IPS-18c (cell line): ENCODE measurements around the gene AKR7A2.
"Not testable (repeated sequence)": the region's sequence is repeated elsewhere in the genome, so short reads cannot be mapped to it uniquely, and the experiment has no call there.

Source experiments
- H3K4me3 ChIP-seq: 2 replicates; pipeline ENCODE4 v1.7.0; 2013; ENCODE audit warnings: low read depth, mild to moderate bottlenecking, low read length, moderate library complexity; ENCODE audit not compliant: insufficient read depth
- H3K9me3 ChIP-seq: one replicate; pipeline ENCODE4 v1.6.1; 2013; ENCODE audit warnings: mild to moderate bottlenecking, low read length, moderate library complexity; ENCODE audit not compliant: control insufficient read depth, insufficient read depth

The AKR7A2 gene

DNA sequence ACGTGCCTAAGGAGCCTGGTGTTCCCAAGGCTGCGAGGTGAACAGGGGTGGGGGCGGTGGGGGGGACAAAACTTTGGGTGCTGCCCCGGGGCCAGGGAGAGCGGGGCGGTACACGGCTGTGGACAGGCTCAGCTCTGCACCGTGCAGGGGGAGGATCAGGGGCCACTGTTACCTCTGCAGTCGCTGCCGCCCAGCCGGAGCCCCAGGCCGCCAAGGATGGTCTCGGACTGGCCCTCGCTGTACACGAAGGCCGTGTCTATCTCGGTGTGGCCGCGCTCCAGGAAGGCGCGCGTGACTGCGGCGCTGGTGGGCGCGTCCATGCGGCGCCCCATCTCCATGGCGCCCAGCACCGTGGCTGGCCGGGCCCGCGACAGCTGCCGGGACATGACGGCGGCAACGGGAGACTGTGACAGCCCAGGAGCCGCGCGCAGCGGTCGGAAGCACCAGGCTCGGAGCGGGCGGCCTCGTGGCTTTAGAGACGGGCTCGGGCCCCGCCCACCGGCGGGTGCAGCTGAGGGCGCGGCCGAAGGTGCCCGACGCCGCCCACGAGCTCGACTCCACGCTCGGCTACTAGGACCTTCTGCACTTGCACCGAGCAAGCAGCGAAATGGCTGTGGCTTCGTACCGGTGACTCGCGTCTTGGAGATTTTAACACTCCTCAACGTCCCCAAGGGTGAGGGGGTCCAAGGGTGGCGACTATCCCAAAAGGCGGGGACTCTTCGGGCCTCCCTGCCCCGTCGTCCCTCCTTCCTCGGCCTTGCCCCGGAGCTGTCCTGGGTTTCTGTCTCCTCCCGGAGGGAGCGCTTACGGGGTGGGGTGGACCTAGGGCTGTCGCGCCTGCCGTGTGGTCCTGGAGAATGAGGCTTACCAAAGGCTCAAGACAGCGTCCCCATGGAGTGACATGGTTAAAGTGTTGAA is 23.4 kb downstream of the AKR7A2 start, which contains the start of gene AKR7A3:
TSS of gene AKR7A3 (minus strand) at position 447 of the 918 bp plus-strand sequence. CDS start at position 386, 61 bp downstream.
- H3K4me3 ChIP-seq = peak within 1 kb of the TSS; percentile 40
- H3K9me3 ChIP-seq = not testable (repeated sequence)

DNA sequence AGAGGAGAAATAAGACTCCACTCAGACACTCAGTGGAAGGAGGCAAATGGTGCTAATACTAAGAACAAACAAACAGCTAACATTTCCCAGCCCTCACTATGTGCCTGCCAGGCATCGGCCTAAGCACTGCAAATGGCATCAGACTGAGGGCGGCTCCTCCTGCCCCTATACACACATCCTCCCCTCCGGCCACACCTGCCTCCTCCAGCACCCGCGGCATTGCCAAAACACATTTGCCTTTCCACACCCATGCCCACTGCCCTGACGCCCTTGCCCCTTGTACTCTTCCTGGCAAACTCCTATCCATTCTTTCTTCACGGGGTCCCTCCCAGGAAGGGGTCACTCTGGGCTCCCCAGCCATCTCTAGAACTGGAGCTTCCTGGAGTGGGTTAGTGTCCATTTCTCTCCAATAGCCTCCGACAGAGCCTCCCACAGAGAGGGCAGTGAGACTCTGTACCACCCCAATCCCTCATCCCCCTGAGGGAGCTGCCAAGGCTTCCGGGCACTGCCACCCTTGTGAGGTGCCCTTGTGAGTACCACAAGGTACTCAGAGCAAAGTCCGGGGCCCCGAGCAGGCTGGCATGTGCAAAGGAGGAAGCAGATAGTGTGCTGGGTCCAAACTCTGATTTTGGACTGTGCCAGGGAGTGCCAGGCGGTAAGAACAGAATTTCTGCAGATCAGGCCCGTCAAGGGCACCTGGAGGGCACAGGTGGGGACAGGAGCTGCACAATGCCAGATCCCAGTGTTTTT is 24.3 kb downstream of the AKR7A2 start:
- H3K9me3 ChIP-seq = no peaks in the 10 kb centered on the region
- no peak overlapping the region for H3K4me3 ChIP-seq

DNA sequence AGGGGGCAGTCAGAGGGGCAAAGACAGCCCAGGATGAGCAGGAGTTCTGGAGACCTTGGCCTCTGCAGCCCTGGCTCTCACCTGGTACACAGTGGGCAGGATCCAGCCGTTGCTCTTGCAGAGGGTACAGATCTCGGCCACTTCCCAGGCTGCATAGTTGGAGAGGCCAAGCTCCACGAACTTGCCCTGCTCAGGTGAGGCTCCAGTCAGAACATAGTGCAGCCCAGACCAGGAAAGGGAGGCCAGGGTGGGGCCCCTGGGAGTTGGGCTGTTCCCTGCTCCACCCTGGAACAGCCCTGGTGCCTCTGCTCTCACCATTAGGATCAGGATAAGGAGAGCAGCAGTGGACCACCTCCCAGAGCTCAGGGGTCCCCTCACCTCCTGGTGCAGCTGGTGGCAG is 26.1 kb downstream of the AKR7A2 start:
- H3K4me3 ChIP-seq = not testable (repeated sequence)

DNA sequence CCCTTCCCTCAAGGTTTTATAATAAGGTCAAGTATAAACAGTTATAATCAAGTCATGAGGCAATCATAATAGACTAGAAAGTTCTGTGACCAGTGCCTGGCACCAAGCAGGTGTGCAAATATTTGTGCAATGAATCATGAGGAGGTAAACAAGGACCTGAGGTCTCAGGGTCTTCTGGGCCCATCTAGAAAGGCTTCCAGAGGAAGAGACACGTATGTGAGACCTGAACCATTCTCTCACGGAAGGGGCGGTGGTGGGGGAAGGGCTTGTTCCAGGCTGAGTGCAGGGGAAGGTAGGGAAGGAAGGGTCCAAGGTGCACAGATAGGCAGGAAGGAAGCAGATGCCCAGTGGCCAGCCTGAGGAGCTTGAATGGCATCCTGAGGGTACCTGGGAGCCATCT is 26.6 kb downstream of the AKR7A2 start:
- H3K4me3 ChIP-seq, H3K9me3 ChIP-seq: not testable (repeated sequence)

More for the DNA sequence above, 26.1 kb downstream of the AKR7A2 start:
- H3K9me3 ChIP-seq = not testable (repeated sequence)

DNA sequence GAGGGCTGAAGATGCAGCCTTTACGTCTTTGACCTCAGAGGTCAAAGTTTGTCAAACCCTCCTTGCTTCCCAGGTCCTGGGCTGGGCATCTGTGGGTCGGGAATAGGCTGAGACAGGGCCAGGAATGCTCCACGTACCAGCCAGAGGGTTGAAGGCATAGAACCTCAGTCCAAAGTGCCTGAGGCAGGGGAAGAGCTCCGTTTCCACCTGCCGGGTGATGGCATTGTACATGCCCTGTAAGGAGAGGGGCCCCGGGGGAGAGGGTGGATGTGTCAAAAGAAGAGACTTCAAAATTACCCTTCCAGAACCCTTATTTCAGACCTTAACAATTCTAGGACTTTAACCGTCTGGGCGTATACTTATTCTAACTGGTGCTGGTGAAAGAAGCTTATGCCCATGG is 27.1 kb downstream of the AKR7A2 start:
- Histone ChIP-seq H3K4me3 (no peak overlapping the region), H3K9me3 (no peaks in the 10 kb centered on the region)

GRCh38 chr1:19283891-19284290 is 28.1 kb downstream of the AKR7A2 start:
- H3K9me3 ChIP-seq = no peaks in the 10 kb centered on the region
- no peak overlapping the region for H3K4me3 ChIP-seq

- no peak overlapping the region for H3K4me3 ChIP-seq
- H3K9me3 ChIP-seq = no peaks in the 10 kb centered on the region
Measured at GRCh38 chr1:19274636-19275035, 37.3 kb downstream of the AKR7A2 start.

GRCh38 chr1:19273844-19274531 is 38.0 kb downstream of the AKR7A2 start:
- not testable (repeated sequence) for H3K4me3 ChIP-seq, H3K9me3 ChIP-seq

GRCh38 chr1:19273106-19273843 is 38.7 kb downstream of the AKR7A2 start:
- H3K4me3 ChIP-seq = no peak overlapping the region
- H3K9me3 ChIP-seq = no peaks in the 10 kb centered on the region

GRCh38 chr1:19272064-19272463 is 39.9 kb downstream of the AKR7A2 start:
- no peak overlapping the region for H3K4me3 ChIP-seq
- no peaks in the 10 kb centered on the region for H3K9me3 ChIP-seq

GRCh38 chr1:19270343-19270730 is 41.6 kb downstream of the AKR7A2 start:
- not testable (repeated sequence) for H3K4me3 ChIP-seq, H3K9me3 ChIP-seq

DNA sequence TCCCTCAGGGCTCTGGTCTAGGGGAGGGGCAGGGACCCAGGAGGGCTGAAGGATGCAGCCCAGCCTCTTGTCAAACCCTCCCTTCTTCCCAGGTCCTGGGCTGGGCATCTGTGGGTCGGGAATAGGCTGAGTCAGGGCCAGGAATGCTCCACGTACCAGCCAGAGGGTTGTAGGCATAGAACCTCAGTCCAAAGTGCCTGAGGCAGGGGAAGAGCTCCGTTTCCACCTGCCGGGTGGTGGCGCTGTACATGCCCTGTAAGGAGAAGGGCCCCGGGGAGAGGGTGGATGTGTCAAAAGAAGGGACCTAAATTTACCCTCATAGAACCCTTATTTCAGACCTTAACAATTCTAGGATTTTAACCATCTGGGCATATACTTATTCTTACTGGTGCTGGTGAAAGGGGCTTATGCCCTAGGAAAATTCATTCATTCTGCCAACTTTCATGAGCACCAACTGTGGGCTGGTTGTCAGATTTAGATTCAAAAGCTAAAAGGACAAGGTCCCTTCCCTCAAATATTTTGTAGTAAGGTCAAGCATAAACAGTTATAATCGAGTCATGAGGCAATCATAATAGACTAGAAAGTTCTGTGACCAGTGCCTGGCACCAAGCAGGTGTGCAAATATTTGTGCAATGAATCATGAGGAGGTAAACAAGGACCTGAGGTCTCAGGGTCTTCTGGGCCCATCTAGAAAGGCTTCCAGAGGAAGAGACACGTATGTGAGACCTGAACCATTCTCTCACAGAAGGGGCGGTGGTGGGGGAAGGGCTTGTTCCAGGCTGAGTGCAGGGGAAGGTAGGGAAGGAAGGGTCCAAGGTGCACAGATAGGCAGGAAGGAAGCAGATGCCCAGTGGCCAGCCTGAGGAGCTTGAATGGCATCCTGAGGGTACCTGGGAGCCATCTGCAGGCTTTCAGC is 42.3 kb downstream of the AKR7A2 start:
- not testable (repeated sequence) for H3K4me3 ChIP-seq, H3K9me3 ChIP-seq

GRCh38 chr1:19268445-19268844 is 43.5 kb downstream of the AKR7A2 start:
- Histone ChIP-seq H3K4me3 (no peak overlapping the region), H3K9me3 (no peaks in the 10 kb centered on the region)

DNA sequence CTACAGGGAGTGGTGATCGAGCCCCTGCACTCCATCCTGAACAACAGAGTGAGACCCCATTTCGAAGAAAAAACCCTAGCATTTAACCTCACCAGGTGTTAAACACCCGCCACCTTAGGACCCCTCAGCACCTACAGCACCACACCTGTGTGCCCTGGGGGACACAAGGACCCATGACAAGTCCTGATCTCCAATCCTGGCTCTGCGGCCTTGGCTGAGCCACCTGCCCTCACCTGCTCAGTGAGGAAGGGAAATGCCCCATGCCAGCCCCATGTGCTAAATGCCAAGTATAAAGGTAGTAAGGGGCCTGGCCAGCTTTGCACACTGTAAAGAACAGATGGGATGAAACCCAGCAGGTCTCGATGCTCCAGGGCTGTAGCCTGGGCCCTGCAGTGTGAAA is 49.2 kb downstream of the AKR7A2 start:
- no peak overlapping the region for H3K4me3 ChIP-seq
- H3K9me3 ChIP-seq = no peaks in the 10 kb centered on the region

DNA sequence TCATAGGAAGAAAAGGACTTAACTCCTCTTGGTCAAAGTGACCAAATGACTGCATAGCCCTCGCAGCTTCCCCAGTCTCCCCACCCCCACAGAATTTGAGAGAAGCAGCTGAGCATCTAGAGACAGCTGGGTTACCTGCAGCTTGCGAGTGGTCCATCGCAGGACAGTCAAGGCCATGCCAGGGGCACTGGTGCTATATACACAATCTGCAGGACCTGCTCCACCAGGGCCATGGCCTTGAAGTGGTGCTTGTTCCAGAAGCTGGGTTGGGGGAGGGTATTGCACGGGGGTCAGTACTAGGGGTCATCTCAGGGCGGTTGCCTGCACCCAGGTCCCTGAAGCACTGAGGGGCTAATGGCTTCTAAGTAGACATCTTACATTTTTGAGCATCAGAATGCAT is 49.9 kb downstream of the AKR7A2 start:
- H3K9me3 ChIP-seq = no peaks in the 10 kb centered on the region

More for the DNA sequence above, 49.9 kb downstream of the AKR7A2 start:
- no peak overlapping the region for H3K4me3 ChIP-seq
